WTC11 (cell line): ENCODE measurements around the gene DONSON. TPM values are rescaled to one million over a fixed set of nuclear protein-coding genes. Genes with fewer than 3 reads are reported as not detected.
A peak's percentile ranks its signal among the peaks of the same experiment; 100 is the strongest.
"Not testable (repeated sequence)": the region's sequence is repeated elsewhere in the genome, so short reads cannot be mapped to it uniquely, and the experiment has no call there.

Experiments used
- ATAC-seq: fragments of 200-7000 bp; cut with Tn5 transposase; 2 replicates; pipeline ENCODE4 v1.10.0; 2021; ENCODE audit warnings: mild to moderate bottlenecking, moderate library complexity
- CTCF ChIA-PET: fragments of 300-600 bp; sonication (Branson Sonifier 250); formaldehyde crosslinking; loops from one replicate; lab custom pipeline; 2021; ENCODE audit warnings: antibody characterized with exemption; lab: Charles Lee
- POLR2A ChIA-PET: fragments of 350-600 bp; sonication (Branson Sonifier 250); formaldehyde crosslinking; loops from one replicate; lab custom pipeline; 2021; ENCODE audit warnings: antibody characterized with exemption; lab: Charles Lee
- DNase-seq: peaks from one replicate; pipeline ENCODE4 v3.0.0; 2021; ENCODE audit warnings: low spot score
- H3K27ac Mint-ChIP-seq: 2 replicates; pipeline ENCODE4 v1.8.0; 2021; ENCODE audit warnings: mixed read lengths
- H3K27me3 Mint-ChIP-seq: 2 replicates; pipeline ENCODE4 v1.8.0; 2021; ENCODE audit warnings: low read depth, mild to moderate bottlenecking, moderate library complexity, mixed read lengths
- H3K36me3 Mint-ChIP-seq: 2 replicates; pipeline ENCODE4 v1.8.0; 2021; ENCODE audit warnings: mixed read lengths
- H3K4me1 Mint-ChIP-seq: 2 replicates; pipeline ENCODE4 v1.8.0; 2022; ENCODE audit warnings: mixed read lengths
- H3K4me3 Mint-ChIP-seq: 2 replicates; pipeline ENCODE4 v1.8.0; 2021; ENCODE audit warnings: mild to moderate bottlenecking, moderate library complexity, mixed read lengths
- H3K9me3 Mint-ChIP-seq: 2 replicates; pipeline ENCODE4 v1.8.0; 2021; ENCODE audit warnings: mixed read lengths
- CREB1 ChIP-seq: sonication (generic); formaldehyde crosslinking; IDR thresholded peaks from 2 replicates; pipeline ENCODE4 v1.8.0; 2023; ENCODE audit warnings: mild to moderate bottlenecking, missing genetic modification reagents
- GABPB1 ChIP-seq: sonication (generic); formaldehyde crosslinking; IDR thresholded peaks from 2 replicates; pipeline ENCODE4 v1.8.1; 2023; ENCODE audit warnings: mild to moderate bottlenecking, missing genetic modification reagents
- NFYB ChIP-seq: sonication (generic); formaldehyde crosslinking; conservative IDR thresholded peaks from 2 replicates; pipeline ENCODE4 v1.8.0; 2022; ENCODE audit warnings: low read depth, missing genetic modification reagents
- NR3C1 ChIP-seq: sonication (generic); formaldehyde crosslinking; conservative IDR thresholded peaks from 2 replicates; pipeline ENCODE4 v1.8.1; 2023; ENCODE audit warnings: low read depth, mild to moderate bottlenecking, missing genetic modification reagents
- TP53 ChIP-seq: sonication (generic); formaldehyde crosslinking; IDR thresholded peaks from 2 replicates; pipeline ENCODE4 v1.8.1; 2023; ENCODE audit warnings: mild to moderate bottlenecking, missing genetic modification reagents
- ZNF232 ChIP-seq: sonication (generic); formaldehyde crosslinking; IDR thresholded peaks from 2 replicates; pipeline ENCODE4 v1.8.0; 2022; ENCODE audit warnings: mild to moderate bottlenecking, missing genetic modification reagents
- total RNA-seq: library from RNA; stranded (reverse); gene quantifications from 3 replicates; pipeline ENCODE4 v1.2.3, GENCODE V29; 2021
- TF ChIP-seq, protein P1 (sequence below): fragments of 250-450 bp; sonication (Bioruptor Pico); IDR thresholded peaks from 2 replicates; pipeline ENCODE4 v1.9.0; 2021; ENCODE audit warnings: mild to moderate bottlenecking, borderline replicate concordance
- TF ChIP-seq, protein P2 (sequence below): sonication (generic); formaldehyde crosslinking; IDR thresholded peaks from 2 replicates; pipeline ENCODE4 v1.8.1; 2023; ENCODE audit warnings: mild to moderate bottlenecking, missing genetic modification reagents, borderline replicate concordance
- TF ChIP-seq, protein P3 (sequence below): fragments of 200-600 bp; IDR thresholded peaks from 2 replicates; pipeline ENCODE4 v1.8.0; 2022; ENCODE audit warnings: antibody characterized with exemption
- TF ChIP-seq, protein P4 (sequence below): fragments of 250-450 bp; sonication (Bioruptor Pico); IDR thresholded peaks from 2 replicates; pipeline ENCODE4 v1.9.0; 2021; ENCODE audit warnings: mild to moderate bottlenecking
- TF ChIP-seq, protein P5 (sequence below): sonication (generic); formaldehyde crosslinking; IDR thresholded peaks from 2 replicates; pipeline ENCODE4 v1.8.1; 2022; ENCODE audit warnings: low read depth, missing genetic modification reagents, borderline replicate concordance
- TF ChIP-seq, protein P6 (sequence below): sonication (generic); formaldehyde crosslinking; IDR thresholded peaks from 2 replicates; pipeline ENCODE4 v1.8.1; 2022; ENCODE audit warnings: missing genetic modification reagents, borderline replicate concordance
- TF ChIP-seq, protein P7 (sequence below): sonication (generic); formaldehyde crosslinking; IDR thresholded peaks from 2 replicates; pipeline ENCODE4 v1.8.1; 2023; ENCODE audit warnings: mild to moderate bottlenecking, missing genetic modification reagents, moderate library complexity
- TF ChIP-seq, protein P8 (sequence below): sonication (generic); formaldehyde crosslinking; conservative IDR thresholded peaks from 2 replicates; pipeline ENCODE4 v1.8.1; 2023; ENCODE audit warnings: mild to moderate bottlenecking, low read depth, missing genetic modification reagents, moderate library complexity

Gene DONSON
- total RNA-seq, 1 experiment from 2014 or later = 32.2 TPM

DNA sequence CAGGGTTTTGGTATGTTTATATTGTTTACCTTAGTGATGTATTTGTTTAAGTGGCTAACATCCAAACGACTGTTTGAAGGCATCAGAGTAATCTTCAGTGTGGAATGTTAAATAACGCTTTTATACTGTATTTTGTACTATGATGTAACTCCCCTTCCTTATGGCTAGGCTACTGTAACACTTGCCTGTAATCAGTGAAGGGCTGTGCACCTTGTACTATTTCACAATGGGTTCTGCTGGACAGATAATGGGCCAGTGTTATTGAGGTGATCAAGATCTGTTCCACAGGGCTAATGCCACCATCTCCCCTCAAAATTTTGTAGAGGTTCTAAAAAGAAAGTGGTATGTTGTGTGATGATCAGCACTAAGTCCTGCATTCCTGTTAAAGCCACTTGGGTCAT lies 11.7 kb downstream of the DONSON start:
- H3K4me1 Mint-ChIP-seq, POLR2A ChIA-PET, H3K9me3 Mint-ChIP-seq, ATAC-seq, DNase-seq, H3K4me3 Mint-ChIP-seq, H3K27ac Mint-ChIP-seq, H3K27me3 Mint-ChIP-seq: not testable (repeated sequence)
- CTCF ChIA-PET = interaction anchor here (4.5 kb wide), 1 partner anchor 29 kb away, joined by 23 read pairs; no protein-coding TSS in a partner anchor
- H3K36me3 Mint-ChIP-seq = peaks cover 45% of the 10 kb centered on the region
- TF ChIP-seq GABPB1 (CRISPR knock-in tag) = peak; percentile 93

DNA sequence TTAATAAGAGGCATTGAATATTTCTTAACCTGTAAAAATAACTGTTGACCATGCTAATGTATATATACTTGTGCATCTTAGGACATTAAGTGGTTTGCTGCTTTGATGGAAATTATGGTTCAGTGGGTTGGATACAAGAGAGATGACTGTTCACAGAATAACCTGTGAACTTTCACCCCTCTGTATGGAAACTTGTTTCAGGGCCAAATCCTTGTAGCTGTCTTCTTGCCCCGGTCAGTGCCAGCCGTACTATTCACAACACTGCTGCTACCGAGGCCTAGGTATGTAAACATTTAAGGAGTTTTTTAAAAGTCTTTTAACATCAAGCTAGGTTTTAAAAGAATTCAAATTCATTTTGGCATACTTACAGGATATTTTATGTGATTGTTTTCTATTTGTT lies 16.1 kb downstream of the DONSON start:
- H3K4me3 Mint-ChIP-seq = no peak overlapping the region
- TF ChIP-seq TP53 (CRISPR knock-in tag) (no peak), CREB1 (CRISPR knock-in tag) (no peak), ZNF232 (CRISPR knock-in tag) (no peak), NFYB (CRISPR knock-in tag) (no peak), NR3C1 (CRISPR knock-in tag) (no peak)
- TF ChIP-seq, protein P1, sequence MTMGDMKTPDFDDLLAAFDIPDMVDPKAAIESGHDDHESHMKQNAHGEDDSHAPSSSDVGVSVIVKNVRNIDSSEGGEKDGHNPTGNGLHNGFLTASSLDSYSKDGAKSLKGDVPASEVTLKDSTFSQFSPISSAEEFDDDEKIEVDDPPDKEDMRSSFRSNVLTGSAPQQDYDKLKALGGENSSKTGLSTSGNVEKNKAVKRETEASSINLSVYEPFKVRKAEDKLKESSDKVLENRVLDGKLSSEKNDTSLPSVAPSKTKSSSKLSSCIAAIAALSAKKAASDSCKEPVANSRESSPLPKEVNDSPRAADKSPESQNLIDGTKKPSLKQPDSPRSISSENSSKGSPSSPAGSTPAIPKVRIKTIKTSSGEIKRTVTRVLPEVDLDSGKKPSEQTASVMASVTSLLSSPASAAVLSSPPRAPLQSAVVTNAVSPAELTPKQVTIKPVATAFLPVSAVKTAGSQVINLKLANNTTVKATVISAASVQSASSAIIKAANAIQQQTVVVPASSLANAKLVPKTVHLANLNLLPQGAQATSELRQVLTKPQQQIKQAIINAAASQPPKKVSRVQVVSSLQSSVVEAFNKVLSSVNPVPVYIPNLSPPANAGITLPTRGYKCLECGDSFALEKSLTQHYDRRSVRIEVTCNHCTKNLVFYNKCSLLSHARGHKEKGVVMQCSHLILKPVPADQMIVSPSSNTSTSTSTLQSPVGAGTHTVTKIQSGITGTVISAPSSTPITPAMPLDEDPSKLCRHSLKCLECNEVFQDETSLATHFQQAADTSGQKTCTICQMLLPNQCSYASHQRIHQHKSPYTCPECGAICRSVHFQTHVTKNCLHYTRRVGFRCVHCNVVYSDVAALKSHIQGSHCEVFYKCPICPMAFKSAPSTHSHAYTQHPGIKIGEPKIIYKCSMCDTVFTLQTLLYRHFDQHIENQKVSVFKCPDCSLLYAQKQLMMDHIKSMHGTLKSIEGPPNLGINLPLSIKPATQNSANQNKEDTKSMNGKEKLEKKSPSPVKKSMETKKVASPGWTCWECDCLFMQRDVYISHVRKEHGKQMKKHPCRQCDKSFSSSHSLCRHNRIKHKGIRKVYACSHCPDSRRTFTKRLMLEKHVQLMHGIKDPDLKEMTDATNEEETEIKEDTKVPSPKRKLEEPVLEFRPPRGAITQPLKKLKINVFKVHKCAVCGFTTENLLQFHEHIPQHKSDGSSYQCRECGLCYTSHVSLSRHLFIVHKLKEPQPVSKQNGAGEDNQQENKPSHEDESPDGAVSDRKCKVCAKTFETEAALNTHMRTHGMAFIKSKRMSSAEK (CRISPR knock-in tag) = no peak
- TF ChIP-seq, protein P2, sequence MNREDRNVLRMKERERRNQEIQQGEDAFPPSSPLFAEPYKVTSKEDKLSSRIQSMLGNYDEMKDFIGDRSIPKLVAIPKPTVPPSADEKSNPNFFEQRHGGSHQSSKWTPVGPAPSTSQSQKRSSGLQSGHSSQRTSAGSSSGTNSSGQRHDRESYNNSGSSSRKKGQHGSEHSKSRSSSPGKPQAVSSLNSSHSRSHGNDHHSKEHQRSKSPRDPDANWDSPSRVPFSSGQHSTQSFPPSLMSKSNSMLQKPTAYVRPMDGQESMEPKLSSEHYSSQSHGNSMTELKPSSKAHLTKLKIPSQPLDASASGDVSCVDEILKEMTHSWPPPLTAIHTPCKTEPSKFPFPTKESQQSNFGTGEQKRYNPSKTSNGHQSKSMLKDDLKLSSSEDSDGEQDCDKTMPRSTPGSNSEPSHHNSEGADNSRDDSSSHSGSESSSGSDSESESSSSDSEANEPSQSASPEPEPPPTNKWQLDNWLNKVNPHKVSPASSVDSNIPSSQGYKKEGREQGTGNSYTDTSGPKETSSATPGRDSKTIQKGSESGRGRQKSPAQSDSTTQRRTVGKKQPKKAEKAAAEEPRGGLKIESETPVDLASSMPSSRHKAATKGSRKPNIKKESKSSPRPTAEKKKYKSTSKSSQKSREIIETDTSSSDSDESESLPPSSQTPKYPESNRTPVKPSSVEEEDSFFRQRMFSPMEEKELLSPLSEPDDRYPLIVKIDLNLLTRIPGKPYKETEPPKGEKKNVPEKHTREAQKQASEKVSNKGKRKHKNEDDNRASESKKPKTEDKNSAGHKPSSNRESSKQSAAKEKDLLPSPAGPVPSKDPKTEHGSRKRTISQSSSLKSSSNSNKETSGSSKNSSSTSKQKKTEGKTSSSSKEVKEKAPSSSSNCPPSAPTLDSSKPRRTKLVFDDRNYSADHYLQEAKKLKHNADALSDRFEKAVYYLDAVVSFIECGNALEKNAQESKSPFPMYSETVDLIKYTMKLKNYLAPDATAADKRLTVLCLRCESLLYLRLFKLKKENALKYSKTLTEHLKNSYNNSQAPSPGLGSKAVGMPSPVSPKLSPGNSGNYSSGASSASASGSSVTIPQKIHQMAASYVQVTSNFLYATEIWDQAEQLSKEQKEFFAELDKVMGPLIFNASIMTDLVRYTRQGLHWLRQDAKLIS (CRISPR knock-in tag) = no peak
- TF ChIP-seq, protein P3, sequence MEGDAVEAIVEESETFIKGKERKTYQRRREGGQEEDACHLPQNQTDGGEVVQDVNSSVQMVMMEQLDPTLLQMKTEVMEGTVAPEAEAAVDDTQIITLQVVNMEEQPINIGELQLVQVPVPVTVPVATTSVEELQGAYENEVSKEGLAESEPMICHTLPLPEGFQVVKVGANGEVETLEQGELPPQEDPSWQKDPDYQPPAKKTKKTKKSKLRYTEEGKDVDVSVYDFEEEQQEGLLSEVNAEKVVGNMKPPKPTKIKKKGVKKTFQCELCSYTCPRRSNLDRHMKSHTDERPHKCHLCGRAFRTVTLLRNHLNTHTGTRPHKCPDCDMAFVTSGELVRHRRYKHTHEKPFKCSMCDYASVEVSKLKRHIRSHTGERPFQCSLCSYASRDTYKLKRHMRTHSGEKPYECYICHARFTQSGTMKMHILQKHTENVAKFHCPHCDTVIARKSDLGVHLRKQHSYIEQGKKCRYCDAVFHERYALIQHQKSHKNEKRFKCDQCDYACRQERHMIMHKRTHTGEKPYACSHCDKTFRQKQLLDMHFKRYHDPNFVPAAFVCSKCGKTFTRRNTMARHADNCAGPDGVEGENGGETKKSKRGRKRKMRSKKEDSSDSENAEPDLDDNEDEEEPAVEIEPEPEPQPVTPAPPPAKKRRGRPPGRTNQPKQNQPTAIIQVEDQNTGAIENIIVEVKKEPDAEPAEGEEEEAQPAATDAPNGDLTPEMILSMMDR = no peak
- TF ChIP-seq, protein P4, sequence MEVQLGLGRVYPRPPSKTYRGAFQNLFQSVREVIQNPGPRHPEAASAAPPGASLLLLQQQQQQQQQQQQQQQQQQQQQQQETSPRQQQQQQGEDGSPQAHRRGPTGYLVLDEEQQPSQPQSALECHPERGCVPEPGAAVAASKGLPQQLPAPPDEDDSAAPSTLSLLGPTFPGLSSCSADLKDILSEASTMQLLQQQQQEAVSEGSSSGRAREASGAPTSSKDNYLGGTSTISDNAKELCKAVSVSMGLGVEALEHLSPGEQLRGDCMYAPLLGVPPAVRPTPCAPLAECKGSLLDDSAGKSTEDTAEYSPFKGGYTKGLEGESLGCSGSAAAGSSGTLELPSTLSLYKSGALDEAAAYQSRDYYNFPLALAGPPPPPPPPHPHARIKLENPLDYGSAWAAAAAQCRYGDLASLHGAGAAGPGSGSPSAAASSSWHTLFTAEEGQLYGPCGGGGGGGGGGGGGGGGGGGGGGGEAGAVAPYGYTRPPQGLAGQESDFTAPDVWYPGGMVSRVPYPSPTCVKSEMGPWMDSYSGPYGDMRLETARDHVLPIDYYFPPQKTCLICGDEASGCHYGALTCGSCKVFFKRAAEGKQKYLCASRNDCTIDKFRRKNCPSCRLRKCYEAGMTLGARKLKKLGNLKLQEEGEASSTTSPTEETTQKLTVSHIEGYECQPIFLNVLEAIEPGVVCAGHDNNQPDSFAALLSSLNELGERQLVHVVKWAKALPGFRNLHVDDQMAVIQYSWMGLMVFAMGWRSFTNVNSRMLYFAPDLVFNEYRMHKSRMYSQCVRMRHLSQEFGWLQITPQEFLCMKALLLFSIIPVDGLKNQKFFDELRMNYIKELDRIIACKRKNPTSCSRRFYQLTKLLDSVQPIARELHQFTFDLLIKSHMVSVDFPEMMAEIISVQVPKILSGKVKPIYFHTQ = no peak
- TF ChIP-seq, protein P5, sequence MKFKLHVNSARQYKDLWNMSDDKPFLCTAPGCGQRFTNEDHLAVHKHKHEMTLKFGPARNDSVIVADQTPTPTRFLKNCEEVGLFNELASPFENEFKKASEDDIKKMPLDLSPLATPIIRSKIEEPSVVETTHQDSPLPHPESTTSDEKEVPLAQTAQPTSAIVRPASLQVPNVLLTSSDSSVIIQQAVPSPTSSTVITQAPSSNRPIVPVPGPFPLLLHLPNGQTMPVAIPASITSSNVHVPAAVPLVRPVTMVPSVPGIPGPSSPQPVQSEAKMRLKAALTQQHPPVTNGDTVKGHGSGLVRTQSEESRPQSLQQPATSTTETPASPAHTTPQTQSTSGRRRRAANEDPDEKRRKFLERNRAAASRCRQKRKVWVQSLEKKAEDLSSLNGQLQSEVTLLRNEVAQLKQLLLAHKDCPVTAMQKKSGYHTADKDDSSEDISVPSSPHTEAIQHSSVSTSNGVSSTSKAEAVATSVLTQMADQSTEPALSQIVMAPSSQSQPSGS (CRISPR knock-in tag) = no peak
- TF ChIP-seq, protein P6, sequence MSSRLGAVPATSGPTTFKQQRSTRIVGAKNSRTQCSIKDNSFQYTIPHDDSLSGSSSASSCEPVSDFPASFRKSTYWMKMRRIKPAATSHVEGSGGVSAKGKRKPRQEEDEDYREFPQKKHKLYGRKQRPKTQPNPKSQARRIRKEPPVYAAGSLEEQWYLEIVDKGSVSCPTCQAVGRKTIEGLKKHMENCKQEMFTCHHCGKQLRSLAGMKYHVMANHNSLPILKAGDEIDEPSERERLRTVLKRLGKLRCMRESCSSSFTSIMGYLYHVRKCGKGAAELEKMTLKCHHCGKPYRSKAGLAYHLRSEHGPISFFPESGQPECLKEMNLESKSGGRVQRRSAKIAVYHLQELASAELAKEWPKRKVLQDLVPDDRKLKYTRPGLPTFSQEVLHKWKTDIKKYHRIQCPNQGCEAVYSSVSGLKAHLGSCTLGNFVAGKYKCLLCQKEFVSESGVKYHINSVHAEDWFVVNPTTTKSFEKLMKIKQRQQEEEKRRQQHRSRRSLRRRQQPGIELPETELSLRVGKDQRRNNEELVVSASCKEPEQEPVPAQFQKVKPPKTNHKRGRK (CRISPR knock-in tag) = no peak
- TF ChIP-seq, protein P7, sequence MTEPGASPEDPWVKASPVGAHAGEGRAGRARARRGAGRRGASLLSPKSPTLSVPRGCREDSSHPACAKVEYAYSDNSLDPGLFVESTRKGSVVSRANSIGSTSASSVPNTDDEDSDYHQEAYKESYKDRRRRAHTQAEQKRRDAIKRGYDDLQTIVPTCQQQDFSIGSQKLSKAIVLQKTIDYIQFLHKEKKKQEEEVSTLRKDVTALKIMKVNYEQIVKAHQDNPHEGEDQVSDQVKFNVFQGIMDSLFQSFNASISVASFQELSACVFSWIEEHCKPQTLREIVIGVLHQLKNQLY (CRISPR knock-in tag) = no peak
- TF ChIP-seq, protein P8, sequence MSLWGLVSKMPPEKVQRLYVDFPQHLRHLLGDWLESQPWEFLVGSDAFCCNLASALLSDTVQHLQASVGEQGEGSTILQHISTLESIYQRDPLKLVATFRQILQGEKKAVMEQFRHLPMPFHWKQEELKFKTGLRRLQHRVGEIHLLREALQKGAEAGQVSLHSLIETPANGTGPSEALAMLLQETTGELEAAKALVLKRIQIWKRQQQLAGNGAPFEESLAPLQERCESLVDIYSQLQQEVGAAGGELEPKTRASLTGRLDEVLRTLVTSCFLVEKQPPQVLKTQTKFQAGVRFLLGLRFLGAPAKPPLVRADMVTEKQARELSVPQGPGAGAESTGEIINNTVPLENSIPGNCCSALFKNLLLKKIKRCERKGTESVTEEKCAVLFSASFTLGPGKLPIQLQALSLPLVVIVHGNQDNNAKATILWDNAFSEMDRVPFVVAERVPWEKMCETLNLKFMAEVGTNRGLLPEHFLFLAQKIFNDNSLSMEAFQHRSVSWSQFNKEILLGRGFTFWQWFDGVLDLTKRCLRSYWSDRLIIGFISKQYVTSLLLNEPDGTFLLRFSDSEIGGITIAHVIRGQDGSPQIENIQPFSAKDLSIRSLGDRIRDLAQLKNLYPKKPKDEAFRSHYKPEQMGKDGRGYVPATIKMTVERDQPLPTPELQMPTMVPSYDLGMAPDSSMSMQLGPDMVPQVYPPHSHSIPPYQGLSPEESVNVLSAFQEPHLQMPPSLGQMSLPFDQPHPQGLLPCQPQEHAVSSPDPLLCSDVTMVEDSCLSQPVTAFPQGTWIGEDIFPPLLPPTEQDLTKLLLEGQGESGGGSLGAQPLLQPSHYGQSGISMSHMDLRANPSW = no peak
- ChIA-PET CTCF (no interaction called here), POLR2A (no interaction called here)
- no peak overlapping the region for H3K27ac Mint-ChIP-seq
- DNase-seq = no peak
- no peaks in the 10 kb centered on the region for H3K9me3 Mint-ChIP-seq
- H3K36me3 Mint-ChIP-seq = peaks cover 69% of the 10 kb centered on the region
- H3K27me3 Mint-ChIP-seq = no peaks in the 10 kb centered on the region
- H3K4me1 Mint-ChIP-seq = no peaks in the 10 kb centered on the region
- ATAC-seq = no peak
